HG03378 (cell line): ENCODE results near the gene HSD3B1.
"Not testable (repeated sequence)": the region's sequence is repeated elsewhere in the genome, so short reads cannot be mapped to it uniquely, and the experiment has no call there.

Experiments used
- ATAC-seq: cut with Tn5 transposase; IDR thresholded peaks from one replicate; pipeline ENCODE4 v1.9.1; 2021; ENCODE audit warnings: mild to moderate bottlenecking, moderate library complexity; ENCODE audit not compliant: unreplicated experiment

The HSD3B1 gene

DNA sequence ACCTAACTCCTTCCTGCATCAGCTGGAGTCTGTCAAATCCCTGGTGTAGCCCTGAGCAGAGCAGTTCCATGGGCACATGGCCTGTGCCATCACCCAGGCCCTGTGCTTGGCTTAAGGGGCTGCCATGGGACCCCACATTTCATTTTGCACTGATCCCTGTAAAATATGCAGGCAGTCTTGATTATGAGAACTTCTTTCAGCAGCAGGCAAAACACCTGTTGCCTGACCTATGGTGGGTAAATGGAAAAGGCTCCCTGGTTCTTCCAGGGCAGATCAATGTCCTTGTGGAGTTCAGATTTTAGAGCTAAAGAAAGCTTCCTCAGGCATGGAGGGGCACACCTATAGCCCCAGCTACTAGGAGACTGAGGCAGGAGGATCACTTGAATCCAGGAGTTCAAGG lies 44.2 kb downstream of the HSD3B1 start:
- ATAC-seq = no peak

DNA sequence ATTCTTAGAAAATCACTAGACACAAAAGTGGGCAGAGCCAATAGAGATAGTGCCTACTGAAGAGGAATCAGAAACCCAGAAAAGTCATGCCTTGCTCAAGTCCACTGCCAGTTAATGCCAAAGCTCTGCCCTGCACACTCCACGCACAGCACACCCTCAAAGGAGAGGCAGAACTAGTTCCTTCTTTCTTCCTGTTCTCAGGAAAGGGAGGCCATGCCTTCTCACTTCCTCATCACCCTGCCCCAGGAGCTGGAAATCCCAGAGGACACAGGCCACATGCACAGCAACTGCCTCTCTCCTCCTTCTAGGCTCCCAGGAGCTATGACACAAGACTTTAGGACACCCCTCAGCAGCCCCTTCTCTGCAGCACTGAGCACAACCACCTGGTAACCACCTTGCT lies 45.6 kb downstream of the HSD3B1 start:
- ATAC-seq = not testable (repeated sequence)

DNA sequence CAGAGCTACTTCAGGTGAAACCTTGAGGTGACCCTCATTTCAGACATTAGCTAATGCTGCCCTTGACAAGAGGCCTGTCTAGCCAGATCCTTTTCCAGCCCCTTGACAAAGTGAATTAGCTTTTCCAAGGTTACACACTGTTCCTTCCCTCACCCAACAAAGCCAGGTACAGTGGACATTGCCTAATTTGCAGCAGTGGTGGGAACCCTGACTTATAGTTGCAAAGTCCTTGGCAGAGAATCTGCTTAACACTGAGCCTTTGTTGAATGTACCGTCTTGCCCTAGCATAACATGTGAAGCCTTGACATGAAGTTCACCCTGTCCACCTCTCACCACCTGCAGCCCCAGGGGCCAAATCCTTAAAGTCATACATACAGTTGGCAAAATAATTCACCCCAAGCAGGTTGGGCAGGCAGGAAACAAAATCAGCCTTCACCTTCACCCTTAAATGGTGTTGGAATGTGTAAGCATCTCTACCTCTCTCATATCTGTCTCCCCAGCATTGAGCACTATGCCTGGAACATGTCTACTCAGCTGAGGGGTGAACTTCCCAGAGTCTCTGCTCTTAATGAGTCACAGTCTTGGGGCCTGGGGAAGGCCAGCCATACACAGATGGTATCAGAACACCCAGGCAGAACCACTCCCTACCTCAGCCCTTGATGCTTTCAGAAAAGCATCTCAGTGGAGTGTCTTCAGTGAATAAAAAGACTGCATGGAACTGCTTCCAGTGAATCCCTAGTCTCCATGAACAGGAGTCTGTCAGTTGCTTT lies 46.5 kb downstream of the HSD3B1 start:
- ATAC-seq = not testable (repeated sequence)

DNA sequence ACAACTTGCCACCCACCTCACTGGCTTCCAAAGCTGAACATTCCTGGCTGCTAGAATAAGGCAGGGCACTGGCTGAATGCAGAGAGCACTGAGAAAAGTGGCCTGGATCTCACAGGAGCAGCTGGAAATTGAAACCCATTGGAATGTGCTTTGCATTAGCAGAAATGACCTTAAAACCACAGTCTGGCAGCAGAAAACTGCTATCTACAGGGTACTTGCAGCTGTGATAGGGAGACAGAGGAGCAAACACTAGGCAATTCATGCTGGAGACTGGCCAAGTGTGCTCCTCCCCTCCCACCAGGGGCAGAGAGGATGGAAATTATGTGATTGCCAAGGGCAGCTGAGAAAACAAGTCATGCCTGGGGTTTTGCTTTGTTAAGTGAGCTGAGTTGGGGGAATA lies 47.2 kb downstream of the HSD3B1 start:
- no peak for ATAC-seq

DNA sequence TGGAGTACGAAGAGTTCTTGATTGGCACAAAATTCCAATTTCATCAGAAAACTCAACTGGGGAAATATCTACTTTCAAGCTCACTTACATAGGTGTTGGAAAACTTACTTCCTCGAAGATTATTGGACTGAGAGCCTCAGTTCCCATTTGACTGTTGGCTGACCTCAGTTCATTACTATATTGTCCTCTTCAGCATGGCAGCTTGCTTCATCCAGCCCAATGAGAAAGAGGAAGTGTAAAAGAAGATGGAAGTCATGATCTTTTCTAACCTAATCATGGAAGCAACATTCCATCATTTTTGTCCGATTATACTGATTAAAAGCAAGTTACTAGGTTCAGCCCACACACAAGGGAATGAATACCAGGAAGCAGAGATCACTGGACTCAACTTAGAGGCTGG lies 49.4 kb downstream of the HSD3B1 start:
- no peak for ATAC-seq

DNA sequence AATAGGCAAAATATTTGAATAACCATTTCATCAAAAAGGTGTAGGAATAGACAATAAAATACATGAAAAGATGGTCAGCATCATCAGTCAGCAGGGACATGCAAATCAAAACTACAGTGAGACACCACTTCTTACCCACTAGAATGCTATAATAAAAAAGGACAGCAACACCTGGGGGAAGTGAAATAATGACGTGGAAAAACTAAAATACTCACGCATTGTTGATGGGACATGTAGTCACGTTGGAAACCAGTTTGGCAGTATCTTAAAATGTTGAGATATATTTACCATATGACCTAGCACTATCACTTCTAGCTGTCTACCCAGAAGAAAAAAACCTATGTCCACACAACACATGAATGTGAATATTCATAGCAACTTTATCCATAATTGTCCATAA lies 53.4 kb downstream of the HSD3B1 start:
- ATAC-seq = not testable (repeated sequence)

DNA sequence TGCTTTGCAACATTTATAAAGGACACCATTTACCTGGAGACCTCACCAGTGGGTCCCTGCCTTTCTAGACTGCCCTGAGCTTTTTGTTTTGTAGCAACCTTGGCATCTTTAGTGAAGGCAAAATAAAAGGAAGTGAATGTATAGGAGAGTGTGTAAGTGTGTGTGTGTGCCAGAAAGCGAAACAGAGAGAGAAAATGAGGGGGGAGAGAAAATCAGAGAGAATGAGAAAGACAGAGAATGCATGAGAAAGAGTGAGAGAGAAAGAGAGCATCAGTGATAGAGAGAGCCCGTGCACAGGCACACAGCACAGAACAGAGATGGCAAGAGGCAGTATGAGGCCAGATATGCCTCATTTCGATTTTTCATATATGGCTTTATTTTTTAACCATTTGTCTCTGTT lies 57.5 kb downstream of the HSD3B1 start:
- no peak for ATAC-seq
